Ureter (tissue), 1 donor: ENCODE data around the gene LRRK1. TPM values are rescaled to one million over a fixed set of nuclear protein-coding genes. Genes with fewer than 3 reads are reported as not detected.

Experiments used
- DNase-seq: peaks from one replicate; pipeline ENCODE4 v3.0.0-alpha.2; 2020; ENCODE audit warnings: low spot score
- total RNA-seq: library from RNA; stranded (reverse); gene quantifications from one replicate; pipeline ENCODE4 v1.2.4, GENCODE V29; 2023
- donor health status: DM: yes; HTN: yes; CAD: no.

LRRK1 gene
- total RNA-seq, 1 donor from 2014 or later = 29.5 TPM

DNA sequence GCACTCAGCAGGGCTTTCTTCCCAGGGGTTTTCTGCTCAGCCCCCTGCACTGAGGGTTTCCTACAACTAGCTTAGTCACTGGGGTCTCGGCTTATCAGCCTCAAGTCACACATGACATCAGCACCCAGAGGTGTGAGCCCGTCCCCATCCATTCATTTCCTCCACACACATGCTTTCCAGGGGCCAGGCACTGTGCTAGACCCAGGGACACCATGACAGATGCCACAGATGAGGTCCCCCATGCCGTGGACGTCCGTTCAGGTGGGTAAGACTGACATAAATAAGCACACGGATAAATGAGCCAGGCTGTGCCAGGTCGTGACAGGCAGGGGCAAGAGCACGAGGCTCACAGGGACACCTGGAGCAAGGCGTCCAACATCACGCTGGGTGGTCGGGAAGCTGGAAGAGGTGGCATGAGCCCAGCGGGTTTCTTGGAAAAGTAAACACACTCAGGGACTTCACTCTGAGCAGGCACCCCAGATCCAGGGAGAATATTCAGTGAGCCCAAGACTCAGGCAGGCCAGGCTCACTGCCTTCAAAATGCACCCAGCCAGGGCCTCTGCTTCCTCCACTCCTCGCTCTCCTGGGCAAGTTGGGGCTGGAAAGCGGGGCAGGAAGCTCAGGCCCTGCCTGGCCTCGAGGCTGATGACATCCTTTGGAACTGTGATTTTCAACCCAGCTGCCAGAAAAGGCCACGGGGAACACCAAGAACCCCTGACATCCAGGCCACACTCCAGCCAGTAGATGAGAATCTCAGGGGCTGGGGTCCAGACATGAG is 193.4 kb downstream of the LRRK1 start:
- no peak for DNase-seq

DNA sequence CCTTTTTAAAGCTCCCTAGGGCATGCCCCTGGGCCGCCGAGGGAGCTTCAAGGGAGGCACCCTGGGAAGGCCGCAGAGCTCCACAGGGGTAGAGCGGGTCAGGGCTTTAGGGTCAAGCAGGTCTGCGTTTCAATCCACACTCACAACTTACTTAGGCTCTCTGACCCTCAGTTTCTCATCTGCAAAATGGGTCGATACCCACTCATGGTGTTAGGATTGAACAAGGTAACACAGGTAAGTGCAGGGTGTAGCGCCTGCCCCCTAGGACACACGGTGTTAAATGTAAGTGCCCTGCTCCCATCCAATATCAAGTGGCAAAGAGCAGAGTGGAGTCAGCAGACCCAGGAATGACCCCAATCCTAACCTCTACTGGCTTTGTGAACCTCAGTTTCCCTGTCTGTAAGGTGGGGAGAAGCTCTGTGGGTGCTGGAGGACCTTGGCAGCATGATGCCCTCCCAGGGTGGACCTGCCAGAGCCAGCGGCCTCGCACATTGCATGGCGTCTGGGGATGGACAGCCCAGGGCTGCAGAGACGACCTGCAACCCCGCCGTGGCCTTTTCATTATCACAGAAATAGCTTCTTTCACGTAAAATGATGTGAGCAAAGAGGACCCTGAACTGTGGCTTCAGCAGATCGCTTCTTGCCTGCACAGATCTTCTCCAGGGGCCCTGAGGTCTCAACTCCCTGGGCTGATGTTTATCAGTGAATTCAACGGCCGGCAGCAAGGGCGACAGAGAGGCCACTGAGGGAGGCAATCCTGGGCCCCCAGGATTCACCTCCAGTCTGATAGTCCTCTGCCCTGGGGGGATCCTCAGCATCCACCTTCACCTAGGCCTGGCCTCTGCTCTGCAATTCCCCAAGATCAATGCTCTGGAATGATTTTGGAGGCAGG is 194.2 kb downstream of the LRRK1 start:
- no peak for DNase-seq

DNA sequence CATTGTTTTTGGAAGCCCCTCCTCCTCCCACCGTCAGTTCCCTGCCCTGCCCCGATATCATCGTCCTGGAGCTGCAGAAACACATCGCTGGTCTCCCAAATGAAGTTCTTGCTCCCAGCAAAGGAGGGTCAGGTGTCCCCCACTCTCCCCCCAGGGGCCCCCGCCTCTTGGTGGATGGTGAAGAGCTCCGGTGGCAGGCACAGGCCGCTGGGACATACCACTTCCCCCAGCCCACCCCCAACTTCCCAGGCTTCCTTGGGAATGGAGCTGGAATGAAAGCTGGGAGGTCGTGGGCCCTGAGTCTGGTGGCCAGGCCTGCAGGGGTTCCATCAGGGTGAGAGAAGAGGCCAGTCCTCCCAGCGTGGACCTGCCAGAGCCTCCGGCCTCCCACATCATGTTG is 195.0 kb downstream of the LRRK1 start:
- DNase-seq = no peak

DNA sequence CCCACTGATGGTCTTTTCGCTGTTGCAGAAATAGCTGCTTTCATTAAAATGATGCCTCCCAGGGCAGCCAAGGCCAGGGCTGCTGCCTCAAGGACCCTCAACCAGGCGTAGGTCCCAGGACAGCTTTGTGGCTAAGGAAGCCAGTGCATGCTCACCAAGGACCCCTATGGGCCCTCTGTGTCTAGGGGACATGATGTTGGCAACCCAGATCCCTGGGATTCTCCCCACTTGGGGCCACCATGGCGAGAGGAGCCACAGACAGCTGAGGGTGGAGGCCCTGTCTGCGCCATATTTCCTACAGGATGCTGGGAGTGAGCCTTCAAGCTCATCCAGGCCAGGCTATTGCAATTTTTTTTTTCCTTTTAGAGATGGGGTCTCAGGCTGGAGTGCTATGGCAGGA is 195.5 kb downstream of the LRRK1 start:
- DNase-seq = no peak

DNA sequence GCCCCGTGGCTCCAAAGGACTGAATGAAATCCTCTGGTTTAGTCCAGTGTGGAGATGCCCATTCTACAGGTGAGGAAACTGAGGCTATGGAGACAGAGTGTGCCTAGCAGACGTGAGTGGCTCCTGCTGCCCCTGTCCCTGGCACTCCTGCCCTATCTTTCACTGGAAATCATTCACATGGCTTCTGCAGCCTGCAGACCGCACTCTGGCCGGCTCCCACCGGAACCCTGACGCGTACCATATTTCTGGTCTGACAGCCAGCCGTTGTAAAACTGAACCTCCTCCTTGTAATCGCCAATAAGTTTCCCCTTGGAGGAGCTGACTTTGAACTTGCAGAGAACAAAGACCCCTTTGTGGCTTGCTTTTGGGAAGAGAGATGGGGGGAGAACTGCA is 196.2 kb downstream of the LRRK1 start:
- no peak for DNase-seq

DNA sequence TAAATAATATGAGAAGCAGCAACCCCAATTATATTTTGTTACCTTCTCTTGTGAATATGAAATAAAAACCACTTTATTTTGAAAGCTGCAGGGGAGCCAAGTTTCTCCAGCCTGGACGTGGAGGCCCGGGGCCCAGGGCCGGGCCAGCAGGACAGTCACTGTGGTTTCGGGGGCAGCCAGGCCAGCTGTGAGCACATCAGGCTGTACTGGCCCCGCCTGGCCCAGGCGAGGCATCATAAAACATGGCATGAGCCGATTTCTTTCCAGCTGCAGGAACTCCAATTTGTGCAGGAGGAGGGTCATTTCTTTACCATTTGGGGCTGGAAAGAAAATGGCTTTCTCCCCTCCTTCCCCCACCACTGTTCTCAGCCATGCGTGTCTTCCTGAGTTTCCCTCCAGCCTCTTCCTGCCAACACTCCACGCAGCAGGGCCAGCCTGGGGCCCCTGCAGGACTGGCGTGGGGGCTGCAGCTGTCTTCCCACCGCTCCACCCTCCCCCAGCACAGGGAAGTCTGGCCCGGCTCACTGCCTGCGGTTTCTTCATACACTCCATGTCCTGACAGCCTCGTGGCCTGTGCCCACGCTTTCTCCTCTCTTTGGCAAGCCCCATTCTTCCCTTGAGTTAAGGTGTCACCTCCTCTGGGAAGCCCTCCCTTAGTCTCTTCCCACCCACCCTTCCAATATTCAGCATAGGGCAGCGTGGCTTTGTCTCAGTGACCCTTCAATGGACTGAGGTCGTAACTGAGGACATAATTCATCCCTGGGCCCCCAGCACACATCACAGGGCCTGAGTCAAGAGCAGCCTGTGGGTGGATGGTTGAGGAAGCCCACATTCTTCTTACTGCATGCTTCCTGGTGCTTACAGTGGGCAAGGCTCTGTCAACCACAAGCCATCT is 196.9 kb downstream of the LRRK1 start:
- DNase-seq = peak; percentile 68

DNA sequence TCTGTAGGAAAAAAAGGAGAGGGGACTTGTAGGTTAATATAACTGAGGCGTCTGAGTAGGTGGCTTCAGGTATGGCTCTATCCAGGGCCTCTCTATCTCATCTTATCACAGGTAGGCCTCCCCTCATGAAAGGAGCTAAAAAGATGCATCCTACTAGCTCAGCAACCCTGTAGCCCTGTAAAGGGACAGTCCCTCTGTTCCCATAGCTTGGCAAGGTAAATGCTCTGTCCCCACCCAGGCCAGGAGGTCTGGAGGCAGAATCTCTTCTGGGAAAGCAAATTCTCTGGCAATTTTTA is 197.5 kb downstream of the LRRK1 start:
- no peak for DNase-seq

DNA sequence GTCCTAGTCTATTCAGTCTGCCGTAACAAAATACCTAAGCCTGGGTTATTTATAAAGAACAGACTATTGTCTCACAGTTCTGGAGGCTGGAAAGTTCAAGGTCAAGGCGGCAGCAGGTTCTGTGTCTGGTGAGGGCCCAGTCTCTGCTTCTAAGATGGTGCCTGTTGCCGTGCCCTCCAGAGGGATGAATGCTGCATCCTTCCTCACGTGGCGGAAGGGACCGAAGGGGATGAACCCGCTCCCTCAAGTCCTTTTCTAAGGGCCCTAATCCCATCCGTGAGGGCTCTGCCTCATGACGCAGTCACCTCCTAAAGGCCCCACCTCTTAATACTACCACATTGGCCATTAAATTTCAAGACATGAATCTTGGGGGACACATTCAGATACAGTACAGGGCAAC is 199.0 kb downstream of the LRRK1 start:
- DNase-seq = no peak

DNA sequence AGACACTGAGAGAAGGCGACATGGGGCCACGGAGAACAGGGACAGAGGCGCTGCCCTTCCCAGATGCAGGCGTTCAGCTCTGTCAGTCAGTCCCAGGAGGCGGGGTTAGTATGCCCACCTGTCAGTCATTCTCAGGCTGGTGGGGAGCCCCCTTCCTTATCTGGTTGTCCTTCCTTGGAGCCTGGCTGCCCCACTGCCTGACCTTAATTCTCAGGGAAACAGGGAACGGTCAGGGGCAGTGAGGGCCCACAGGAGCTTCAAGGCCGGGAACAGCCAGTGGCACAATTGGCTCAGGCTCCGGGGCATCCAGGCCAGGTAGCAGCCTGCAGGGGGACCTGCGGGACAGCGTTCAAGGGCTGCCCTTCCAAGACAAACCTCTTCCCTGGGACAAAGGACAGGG is 199.5 kb downstream of the LRRK1 start:
- DNase-seq = no peak

DNA sequence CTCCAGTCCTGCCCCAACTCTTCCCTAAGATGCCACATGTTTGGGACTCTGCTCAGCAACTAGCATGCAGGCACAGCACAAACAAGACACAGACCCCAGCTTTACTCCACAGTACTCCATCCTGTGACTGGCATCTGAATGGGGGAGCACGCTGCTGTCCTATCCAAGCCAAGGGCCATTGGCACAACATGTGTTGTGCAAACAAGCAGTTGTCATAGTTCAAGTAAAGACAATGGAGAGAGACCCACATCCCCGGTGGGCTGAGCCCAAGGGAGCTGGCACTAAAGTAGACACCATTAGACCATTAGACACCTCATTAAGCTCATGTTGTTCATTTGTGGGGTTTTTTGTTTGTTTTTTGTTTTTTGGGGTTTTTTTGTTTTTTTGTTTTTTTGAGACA is 200.0 kb downstream of the LRRK1 start:
- DNase-seq = no peak

Other genes with a start within 250 kb of the LRRK1 start
- 24.2 TPM for gene ALDH1A3, start 39.5 kb upstream of the LRRK1 start, total RNA-seq